HG02973 (cell line): ENCODE results near the gene S1PR5.
"Not testable (repeated sequence)": the region's sequence is repeated elsewhere in the genome, so short reads cannot be mapped to it uniquely, and the experiment has no call there.

Experiments used
- ATAC-seq: cut with Tn5 transposase; IDR thresholded peaks from one replicate; pipeline ENCODE4 v1.9.1; 2021; ENCODE audit warnings: moderate library complexity; ENCODE audit not compliant: unreplicated experiment

S1PR5 gene

DNA sequence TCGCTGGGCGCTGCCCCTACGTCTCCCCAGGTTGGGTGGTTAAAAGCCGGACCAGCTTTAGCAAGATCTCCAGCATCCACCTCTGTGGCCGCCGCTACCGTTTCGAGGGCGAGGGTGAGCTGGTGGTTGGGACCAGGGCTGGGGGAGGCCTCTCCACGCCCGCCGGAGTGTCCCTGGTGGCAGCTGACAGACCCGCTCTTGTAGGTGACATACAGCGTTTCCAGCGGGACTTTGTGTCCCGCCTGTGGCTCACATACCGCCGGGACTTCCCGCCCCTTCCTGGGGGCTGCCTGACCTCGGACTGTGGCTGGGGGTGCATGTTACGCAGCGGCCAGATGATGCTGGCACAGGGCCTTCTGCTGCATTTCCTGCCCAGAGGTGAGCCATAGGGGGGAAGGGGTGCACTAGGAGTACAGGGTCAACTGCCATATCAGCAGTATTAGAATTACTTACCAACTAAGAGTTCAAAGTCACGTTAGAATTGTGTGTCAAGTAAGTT, 27.6 kb upstream of the S1PR5 start:
- no peak for ATAC-seq

DNA sequence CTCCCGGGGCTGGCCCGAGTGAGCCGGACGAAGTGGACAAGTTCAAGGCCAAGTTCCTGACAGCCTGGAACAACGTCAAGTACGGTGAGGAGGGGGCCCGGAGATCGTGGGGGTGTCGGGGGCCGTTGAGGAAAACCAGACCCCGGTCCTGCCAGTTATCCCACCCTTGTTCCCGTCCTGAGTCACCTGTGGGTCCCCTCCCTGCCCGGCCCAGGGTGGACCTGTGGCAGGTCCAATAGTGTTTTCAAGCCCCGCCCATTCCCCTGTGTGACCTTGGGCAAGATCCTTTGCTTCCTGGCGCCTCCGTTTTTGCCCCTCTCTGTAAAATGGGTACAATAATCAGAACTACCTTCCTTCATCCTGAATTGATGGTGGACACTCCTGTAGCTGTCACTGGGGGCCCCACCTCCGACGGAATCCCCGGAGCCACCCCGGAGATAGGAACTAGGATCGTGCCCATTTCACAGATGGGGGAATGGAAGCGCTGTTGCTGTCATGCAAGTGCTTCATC, 27.1 kb upstream of the S1PR5 start:
- no peak for ATAC-seq

DNA sequence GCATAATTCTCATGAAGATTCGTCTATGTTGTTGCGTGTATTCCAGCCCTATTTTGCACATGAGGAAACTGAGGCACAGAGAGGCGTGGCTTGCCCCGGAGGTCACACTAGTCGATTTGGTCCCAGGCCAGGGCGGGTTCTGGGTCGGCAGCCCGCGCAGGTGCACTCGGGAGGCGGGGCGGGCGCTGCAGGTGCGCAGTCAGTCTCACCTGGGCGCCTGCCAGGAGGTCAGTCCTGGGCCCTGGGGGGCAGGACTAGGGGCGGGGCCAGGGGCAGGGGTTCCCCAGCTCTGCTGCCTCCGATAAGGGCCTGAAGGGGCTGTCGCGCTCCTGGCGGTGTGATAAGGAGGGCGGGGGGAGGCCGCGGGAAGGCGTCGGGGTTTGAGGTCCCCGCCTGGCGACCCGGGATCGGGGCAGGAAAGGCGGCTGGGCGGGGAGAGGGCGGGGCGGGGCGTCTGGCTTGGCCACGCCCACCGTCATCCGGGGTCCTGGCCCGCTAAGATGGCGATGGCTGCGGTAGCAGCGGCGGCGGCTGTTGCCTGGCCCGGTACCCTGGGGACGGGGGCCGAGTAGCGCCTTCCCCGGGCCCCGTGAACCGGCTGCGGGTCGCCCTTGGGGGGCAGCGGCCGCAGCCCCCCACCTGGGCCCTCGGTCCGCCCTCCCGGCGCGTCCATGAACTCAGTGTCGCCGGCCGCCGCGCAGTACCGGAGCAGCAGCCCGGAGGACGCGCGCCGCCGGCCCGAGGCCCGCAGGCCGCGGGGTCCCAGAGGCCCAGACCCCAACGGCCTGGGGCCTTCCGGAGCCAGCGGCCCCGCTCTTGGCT, 26.4 kb upstream of the S1PR5 start, which contains the start of gene ATG4D:
TSS of gene ATG4D (plus strand) at position 485 of the 822 bp plus-strand sequence. CDS start at position 672, 187 bp downstream.
- peak; percentile 65 for ATAC-seq

DNA sequence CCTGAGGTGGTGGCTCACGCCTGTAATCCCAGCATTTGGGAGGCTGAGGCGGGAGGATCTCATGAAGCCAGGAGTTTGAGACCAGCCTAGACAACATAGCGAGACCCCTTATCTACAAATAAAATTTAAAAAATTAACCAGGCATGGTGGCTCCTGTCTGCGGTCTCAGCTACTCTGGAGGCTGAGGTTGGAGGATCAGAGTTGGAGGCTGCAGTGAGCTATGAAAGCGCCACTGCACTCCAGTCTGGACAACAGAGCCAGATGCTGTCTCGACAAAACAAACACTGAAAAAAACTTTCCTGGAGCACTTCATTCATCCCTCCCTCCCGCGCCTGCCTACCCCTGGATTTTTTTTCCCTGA, 25.8 kb upstream of the S1PR5 start:
- ATAC-seq = no peak

DNA sequence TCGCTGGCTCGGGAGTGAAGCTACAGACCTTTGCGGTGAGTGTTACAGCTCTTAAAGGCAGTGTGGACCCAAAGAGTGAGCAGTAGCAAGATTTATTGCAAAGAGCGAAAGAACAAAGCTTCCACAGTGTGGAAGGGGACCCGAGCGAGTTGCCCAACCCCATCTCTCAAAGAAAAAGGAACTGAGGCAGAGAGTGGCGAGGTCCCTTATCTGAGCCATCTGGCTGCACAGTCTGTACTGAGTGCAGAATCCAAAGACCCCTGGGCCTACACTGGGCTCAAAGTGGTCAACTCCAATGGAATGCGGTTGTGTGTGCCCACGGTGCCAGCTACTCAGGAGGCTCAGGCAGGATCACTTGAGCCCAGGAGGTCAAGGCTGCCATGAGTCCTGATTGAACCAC, 21.8 kb upstream of the S1PR5 start:
- not testable (repeated sequence) for ATAC-seq

DNA sequence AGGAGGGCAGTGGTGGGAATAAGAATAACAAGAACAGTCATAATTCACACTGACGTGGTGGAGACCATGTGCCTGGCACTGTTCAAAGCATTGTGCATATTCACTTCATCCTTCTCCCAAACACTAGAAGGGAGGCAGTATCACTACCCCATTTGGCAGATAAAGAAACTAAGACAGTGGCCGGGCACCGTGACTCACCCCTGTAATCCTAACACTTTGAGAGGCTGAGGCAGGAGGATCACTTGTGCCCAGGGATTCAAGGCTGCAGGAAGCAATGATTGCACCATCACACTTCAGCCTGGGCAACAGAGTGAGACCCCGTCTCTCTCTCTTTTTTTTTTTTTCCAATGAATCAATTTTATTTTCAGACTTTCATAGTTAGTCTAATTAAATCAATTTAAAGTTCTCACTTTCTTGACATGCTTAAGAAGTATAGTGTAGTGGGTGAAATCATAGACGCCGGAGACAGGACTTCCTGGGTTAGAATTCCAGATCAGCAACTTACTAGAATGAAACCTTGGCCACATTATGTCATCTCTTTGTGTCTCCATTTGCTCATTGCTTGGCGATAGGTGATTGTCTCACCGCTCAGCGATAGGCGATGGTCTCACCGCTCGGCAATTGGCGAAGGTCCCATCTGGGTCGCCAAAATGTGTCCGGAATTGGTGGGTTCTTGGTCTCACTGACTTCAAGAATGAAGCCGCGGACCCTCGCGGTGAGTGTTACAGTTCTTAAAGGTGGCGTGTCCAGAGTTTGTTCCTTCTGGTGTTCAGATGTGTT, 21.1 kb upstream of the S1PR5 start:
- ATAC-seq = no peak

DNA sequence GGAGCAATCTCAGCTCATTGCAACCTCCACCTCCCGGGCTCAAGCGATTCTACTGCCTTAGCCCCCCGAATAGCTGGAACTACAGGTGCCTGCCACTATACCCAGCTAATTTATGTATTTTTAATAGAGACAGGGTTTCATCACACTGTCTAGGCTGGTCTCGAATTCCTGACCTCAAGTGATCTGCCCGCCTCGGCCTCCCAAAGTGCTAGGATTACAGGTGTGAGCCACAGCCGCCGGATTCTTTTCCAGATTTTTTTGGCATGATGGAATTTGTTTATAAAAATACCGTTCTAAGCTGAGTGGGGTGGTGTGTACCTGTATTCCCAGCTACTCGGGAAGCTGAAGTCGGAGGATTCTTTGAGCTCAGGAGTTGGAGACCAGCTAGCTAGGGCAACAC, 20.4 kb upstream of the S1PR5 start:
- ATAC-seq = no peak

DNA sequence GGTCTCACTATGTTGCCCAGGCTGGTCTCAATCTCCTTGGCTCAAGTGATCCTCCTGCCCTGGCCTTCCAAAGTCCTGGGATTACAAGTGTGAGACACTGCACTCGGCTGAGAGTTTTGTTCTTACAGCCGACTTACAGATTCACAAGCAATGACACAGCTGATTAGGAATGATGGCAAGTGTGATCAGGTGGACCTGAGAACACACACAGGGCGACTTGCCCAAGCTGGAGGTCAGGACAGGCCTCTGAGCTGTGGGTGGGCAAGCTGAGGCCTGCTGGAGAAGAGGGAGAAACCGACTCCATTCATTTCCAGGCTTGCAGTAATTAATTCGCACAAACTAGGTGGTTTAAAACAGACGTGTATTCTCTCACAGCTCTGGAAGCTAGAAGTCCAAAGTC, 18.4 kb upstream of the S1PR5 start:
- ATAC-seq = no peak

DNA sequence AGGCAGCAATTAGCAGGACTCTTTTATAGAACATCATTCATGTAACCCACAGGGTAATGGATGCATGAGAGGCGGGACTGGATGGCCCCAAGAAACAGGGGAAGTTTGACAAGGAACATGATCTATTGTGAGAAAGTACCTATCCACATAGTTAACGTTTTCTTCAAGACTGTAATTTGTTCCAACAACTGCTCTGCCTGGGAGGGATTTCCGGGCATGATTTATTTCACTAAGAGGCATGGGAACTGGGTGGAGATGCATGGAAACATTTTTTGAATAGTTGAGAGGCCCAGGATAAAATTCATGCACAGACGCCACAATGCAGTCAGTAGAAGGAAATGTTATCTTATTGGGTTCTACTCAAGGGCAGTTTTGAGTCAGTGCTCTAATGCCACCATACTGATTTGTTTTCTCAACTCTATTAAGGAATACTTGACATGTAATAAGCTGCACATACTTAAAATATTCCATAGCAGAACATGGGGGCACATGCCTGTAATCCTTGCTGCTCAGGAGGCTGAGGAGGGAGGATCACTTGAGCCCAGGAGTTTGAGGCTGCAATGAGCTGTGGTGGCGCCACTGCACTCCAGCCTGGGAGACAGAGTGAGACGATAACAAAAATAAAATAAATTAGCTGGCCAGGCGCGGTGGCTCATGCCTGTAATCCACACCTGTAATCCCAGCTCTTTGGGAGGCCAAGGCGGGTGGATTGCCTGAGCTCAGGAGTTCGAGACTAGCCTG, 16.6 kb upstream of the S1PR5 start:
- ATAC-seq = no peak

DNA sequence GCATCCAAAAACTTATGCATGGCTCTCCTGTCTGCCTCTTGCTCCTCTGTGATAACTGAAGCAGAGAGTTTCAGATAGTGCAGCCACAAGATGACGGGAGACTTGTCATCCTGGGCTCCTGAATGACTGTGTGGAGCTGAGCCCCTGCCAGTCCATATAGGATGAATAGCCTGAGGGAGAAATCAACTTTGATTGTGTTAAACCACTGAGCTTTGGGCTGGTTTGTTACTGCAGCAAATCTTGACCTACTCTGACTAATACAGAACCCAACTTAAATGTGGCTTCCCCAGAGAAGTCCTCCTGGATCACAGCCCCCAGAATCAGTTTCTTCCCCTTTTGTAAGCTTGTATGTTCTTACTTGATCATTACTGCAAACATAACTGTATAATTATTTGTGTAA, 15.2 kb upstream of the S1PR5 start:
- ATAC-seq = no peak

DNA sequence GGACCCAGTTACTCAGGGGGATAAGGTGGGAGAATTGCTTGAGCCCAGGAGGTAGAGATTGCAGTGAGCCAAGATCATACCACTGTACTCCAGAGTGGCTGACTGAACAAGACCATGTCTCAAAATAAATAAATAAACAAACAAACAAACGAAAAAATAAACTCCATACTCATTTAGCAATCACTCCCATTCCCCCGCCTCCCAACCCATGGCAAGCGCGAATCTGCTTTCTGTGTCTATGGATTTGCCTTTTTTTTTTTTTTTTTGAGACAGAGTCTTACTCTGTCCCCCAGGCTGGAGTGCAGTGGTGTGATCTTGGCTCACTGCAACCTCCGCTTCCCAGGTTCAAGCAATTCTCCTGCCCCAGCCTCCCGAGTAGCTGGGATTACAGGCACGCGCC, 9.6 kb upstream of the S1PR5 start:
- not testable (repeated sequence) for ATAC-seq

DNA sequence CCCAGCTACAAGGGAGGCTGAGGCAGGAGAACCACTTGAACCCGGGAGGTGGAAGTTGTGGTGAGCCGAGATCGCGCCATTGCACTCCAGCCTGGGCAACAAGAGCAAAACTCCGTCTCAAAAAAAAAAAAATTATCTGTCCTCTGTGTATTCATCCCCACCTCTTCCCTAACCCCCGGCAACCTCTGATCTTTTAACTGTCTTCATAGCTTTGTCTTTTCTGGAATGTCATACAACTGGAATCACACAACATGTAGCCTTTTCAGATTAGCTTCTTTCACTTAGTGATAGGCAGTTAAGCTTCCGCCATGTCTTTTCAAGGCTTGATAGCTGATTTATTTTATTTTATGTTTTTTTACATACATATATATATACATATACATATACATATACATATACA, 8.4 kb upstream of the S1PR5 start:
- no peak for ATAC-seq

DNA sequence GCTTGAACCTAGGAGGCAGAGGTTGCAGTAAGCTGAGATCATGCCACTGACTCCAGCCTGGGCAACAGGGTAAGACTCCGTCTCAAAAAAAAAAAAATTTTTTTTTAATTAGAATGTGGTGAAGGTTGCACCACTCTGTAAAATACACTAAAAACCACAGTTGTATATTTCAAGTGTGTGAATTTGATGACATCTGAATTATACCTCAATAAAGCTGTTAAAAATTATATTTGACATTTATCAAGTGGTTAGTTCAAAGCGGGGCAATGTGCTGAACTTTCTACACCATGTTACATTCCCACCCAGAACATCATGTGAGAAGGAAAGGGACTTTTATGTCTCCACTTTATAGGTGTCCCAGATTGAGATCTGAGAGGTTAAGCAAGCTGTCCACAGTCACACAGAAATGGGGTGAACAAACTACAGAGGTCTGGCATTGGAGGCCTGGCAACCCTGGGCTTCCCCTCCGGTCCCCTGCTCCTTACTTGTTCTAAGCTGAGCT, 5.9 kb upstream of the S1PR5 start:
- no peak for ATAC-seq

DNA sequence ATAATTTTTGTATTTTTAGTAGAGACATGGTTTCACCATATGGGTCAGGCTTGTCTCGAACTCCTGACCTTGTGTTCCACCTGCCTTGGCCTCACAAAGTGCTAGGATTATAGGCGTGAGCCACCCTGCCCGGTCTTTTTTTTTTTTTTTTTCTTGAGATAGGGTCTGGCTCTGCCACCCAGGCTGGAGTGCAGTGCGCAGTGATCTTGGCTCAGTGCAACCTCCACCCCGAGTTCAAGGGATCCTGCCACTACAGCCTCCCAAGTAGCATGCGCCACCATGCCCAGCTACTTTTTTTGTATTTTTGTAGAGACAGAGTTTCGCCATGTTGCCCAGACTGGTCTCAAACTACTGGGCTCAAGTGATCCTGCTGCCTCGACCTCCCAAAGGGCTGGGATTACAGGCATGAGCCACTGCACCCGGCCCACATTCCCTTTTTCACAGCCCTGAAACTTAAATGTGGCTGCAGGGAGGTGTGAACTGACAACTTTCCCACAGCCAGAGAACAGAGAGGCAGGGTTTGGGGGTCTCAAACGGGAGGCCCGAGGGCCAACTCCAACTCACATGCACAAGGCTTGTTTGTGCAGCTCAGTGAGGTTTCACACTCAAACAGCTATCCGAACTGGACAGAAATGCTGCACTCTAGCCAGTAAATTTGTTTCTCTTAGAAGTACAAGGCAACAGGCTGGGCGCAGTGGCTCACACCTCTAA, 4.4 kb upstream of the S1PR5 start:
- no peak for ATAC-seq

DNA sequence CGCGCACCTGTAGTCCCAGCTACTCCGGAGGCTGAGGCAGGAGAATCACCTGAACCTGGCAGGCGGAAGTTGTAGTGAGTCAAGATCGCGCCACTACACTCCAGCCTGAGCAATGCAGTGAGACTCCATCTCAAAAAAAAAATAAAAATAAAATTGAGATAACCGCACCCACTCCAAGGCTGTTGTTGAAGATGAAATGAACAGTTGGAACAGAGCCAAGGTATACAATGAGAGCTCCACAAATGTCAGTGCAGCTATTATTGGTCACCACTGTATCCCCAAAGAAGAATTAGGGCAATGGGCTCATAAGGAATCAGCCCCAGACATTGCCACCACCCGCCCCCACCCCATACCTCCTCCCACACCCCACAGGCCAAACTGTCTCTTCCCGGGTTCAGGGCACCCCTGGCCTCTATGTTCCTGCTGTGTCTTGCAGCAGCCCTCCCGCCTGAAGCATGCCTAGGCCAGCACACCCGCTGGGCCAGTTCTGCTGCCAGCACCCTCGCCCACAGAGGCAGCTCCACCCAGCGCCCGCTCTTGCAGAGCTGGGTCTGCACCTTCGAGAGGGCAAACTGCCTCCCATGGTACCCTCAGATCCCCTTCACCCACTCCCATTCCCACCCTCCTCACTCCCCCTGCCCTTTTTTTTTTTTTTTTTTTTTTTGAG, 3.5 kb upstream of the S1PR5 start:
- ATAC-seq = no peak

DNA sequence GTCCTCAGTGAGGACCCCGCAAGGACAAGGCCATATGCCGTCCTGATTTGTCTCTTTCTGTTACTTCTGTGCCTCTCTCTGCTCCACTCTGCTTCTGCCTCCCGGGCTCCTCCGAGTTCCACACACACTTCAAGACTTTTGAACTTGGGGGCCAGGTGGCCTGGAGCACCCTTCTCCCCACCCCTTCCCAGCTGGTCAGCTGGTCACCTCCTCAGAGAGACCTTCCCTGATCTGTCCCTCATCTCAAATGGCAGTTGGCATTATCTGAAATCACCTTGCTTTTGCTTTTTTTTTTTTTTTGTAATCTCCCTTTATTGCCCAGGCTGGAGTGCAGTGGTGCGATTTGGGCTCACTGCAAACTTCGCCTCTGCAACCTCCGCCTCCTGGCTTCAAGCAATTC, 2.2 kb upstream of the S1PR5 start:
- ATAC-seq = no peak

DNA sequence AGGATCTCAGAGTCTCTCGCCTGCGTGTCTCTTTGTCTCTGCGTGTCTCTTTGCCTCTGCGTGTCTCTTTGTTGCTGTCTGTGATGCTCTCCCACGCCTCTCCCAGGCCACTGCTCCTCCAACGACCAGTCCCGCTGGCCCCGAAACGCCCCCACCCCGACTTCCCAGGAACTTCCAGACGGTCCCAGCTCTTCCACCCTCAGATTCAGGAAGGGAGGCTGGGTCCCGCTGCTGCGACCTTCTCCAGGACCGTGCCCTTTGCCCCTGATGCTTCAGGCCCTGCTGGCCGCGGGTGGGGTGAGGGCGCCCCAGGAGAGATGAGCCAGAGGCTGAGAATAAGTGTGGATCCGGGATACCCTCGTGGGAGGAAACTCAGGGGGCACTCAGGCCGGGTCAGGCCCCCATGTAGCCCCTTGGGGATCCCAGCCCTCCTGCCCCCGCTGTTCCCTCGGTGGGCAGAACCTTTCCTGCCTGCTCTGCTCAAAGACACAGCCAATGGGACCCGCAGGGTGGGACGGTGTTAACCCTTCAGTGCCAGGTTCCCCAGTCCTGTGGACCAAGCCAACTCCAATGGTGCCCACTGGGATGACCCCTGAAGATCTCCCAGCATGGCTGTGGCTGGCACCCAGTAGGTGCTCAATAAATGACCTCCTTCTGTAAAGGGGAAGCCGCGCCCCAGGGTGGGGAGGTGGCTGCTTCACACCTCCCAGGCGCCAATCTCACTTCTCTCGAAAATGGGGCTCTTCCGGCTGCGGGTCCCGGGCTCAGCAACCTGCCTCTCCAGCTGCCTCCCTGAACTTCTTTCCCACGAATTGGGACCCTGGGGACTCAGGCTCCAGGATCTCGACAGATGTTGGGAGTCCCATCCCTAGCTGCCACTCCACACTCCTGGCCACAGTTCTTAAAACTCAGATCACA, 1.5 kb upstream of the S1PR5 start:
- no peak for ATAC-seq

DNA sequence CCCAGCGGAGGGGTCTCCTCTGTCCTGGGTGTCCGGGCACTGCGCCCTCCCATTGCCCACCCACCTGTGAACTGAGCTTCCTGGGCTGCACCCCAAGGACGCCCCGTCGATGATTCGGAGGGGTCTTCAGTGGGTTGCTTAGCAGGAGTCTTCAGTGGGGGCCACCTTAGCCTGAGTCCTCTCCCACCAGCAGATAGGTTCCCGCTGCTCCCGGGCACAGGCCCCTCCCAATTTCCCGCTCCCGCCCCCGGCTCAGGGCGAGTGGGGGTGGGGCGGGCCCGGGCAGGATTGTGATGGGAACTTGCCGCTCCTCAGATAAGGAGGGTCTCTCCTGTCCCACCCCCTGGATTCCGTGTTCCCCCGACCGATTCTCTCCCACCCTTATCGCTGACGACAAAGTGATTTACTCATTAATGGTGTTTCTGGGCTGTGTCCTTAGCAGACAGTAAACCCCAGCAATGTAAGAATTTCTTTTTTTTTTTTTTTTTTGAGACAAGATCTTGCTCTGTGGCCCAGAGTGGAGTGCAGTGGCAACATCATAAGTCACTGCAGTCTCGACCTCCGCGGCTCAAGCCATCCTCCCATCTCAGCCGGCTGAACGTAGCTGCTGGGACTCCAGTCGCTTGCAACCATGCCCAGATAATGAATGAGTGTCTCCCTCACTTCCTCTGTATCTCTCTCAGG, 655 bp upstream of the S1PR5 start:
- no peak for ATAC-seq
